Measurements from ENCODE around the gene GORASP1.
"Not testable (repeated sequence)": the region's sequence is repeated elsewhere in the genome, so short reads cannot be mapped to it uniquely, and the experiment has no call there.

GORASP1 gene

GRCh38 chr3:39061228-39061627 is 46.2 kb downstream of the GORASP1 start:
- no CpG with 5 or more reads among the region's 2 CpGs for WGBS, 2 donors (ENCODE audit: extremely low coverage in 2 of 2, insufficient read length in 2 of 2, insufficient replicate concordance in 1 of 2)
- peaks cover 0 to 20% of the 10 kb centered on the region in 2 donors for H3K36me3 ChIP-seq (replicated peaks in 1 of 2; ENCODE audit: control insufficient read depth in 2 of 2, insufficient read depth in 2 of 2, low read length in 2 of 2)
- H3K79me1 ChIP-seq (ENCODE audit: low read depth, low read length); H2BK12ac ChIP-seq (ENCODE audit: low read length); H3K18ac ChIP-seq (ENCODE audit: low read length); H3K27ac ChIP-seq (replicated peaks; ENCODE audit: low read length); H2BK15ac ChIP-seq (ENCODE audit: low read length); H3K14ac ChIP-seq (ENCODE audit: low read length); H2AK5ac ChIP-seq (ENCODE audit: low read depth, low read length); H2AFZ ChIP-seq (ENCODE audit: low read length); H2BK120ac ChIP-seq (ENCODE audit: low read depth, low read length); H2BK5ac ChIP-seq (ENCODE audit: low read length); H4K8ac ChIP-seq (ENCODE audit: low read depth, low read length); H3K27me3 ChIP-seq (ENCODE audit: control insufficient read depth in 3 of 3, insufficient read depth in 3 of 3, low read depth in 1 of 3, low read length in 3 of 3); H3K4me3 ChIP-seq (ENCODE audit: low read length in 2 of 2); H3K4ac ChIP-seq (ENCODE audit: low read length); DNase-seq (ENCODE audit: low spot score); H3K23ac ChIP-seq (ENCODE audit: low read depth, low read length, poor library complexity); H3K4me1 ChIP-seq (ENCODE audit: control insufficient read depth in 2 of 2, insufficient read depth in 1 of 2, low read depth in 1 of 2, low read length in 2 of 2); H3K9ac ChIP-seq (ENCODE audit: low read depth, low read length, poor library complexity); H4K91ac ChIP-seq (ENCODE audit: low read depth, low read length, poor library complexity); H3K4me2 ChIP-seq (ENCODE audit: insufficient read depth, low read length, poor library complexity, severe bottlenecking); H3K9me3 ChIP-seq (replicated peaks in 1 of 2; ENCODE audit: control insufficient read depth in 2 of 2, insufficient read depth in 1 of 2, low read depth in 1 of 2, low read length in 2 of 2): not testable (repeated sequence)

GRCh38 chr3:39056151-39056550 is 51.3 kb downstream of the GORASP1 start:
- Histone ChIP-seq H3K79me1 (ENCODE audit: low read depth, low read length) (peaks cover 3% of the 10 kb centered on the region), H2AFZ (ENCODE audit: low read length) (no peak overlapping the region), H2BK15ac (ENCODE audit: low read length) (no peak overlapping the region), H2BK5ac (ENCODE audit: low read length) (no peak overlapping the region), H3K9ac (ENCODE audit: low read depth, low read length, poor library complexity) (no peak overlapping the region), H3K18ac (ENCODE audit: low read length) (no peak overlapping the region), H3K4me3 (ENCODE audit: low read length in 2 of 2) (no peak overlapping the region), H4K91ac (ENCODE audit: low read depth, low read length, poor library complexity) (no peak overlapping the region), H4K8ac (ENCODE audit: low read depth, low read length) (no peak overlapping the region), H3K14ac (ENCODE audit: low read length) (no peak overlapping the region), H3K23ac (ENCODE audit: low read depth, low read length, poor library complexity) (no peak overlapping the region), H3K4me2 (ENCODE audit: insufficient read depth, low read length, poor library complexity, severe bottlenecking) (no peak overlapping the region), H2AK5ac (ENCODE audit: low read depth, low read length) (no peak overlapping the region), H3K9me3 (replicated peaks in 1 of 2; ENCODE audit: control insufficient read depth in 2 of 2, insufficient read depth in 1 of 2, low read depth in 1 of 2, low read length in 2 of 2) (no peaks in the 10 kb centered on the region), H3K4me1 (ENCODE audit: control insufficient read depth in 2 of 2, insufficient read depth in 1 of 2, low read depth in 1 of 2, low read length in 2 of 2) (peaks cover 2 to 11% of the 10 kb centered on the region in 2 donors), H2BK12ac (ENCODE audit: low read length) (no peak overlapping the region), H2BK120ac (ENCODE audit: low read depth, low read length) (no peak overlapping the region), H3K27me3 (ENCODE audit: control insufficient read depth in 3 of 3, insufficient read depth in 3 of 3, low read depth in 1 of 3, low read length in 3 of 3) (no peaks in the 10 kb centered on the region), H3K36me3 (replicated peaks in 1 of 2; ENCODE audit: control insufficient read depth in 2 of 2, insufficient read depth in 2 of 2, low read length in 2 of 2) (peaks cover 0 to 7% of the 10 kb centered on the region in 2 donors), H3K4ac (ENCODE audit: low read length) (no peak overlapping the region), H3K27ac (replicated peaks; ENCODE audit: low read length) (no peak overlapping the region)
- no CpG with 5 or more reads among the region's 3 CpGs for WGBS, 2 donors (ENCODE audit: extremely low coverage in 2 of 2, insufficient read length in 2 of 2, insufficient replicate concordance in 1 of 2)
- DNase-seq (ENCODE audit: low spot score) = no peak

- Histone ChIP-seq H3K36me3 (replicated peaks in 1 of 2; ENCODE audit: control insufficient read depth in 2 of 2, insufficient read depth in 2 of 2, low read length in 2 of 2) (peaks cover 0 to 7% of the 10 kb centered on the region in 2 donors), H3K9ac (ENCODE audit: low read depth, low read length, poor library complexity) (no peak overlapping the region), H3K4me3 (ENCODE audit: low read length in 2 of 2) (no peak overlapping the region), H3K4ac (ENCODE audit: low read length) (no peak overlapping the region), H4K91ac (ENCODE audit: low read depth, low read length, poor library complexity) (no peak overlapping the region), H3K14ac (ENCODE audit: low read length) (no peak overlapping the region), H3K27ac (replicated peaks; ENCODE audit: low read length) (no peak overlapping the region), H2BK120ac (ENCODE audit: low read depth, low read length) (no peak overlapping the region), H3K4me1 (ENCODE audit: control insufficient read depth in 2 of 2, insufficient read depth in 1 of 2, low read depth in 1 of 2, low read length in 2 of 2) (peaks cover 2 to 11% of the 10 kb centered on the region in 2 donors), H2AK5ac (ENCODE audit: low read depth, low read length) (no peak overlapping the region), H3K18ac (ENCODE audit: low read length) (no peak overlapping the region), H3K4me2 (ENCODE audit: insufficient read depth, low read length, poor library complexity, severe bottlenecking) (no peak overlapping the region), H2BK12ac (ENCODE audit: low read length) (no peak overlapping the region), H3K9me3 (replicated peaks in 1 of 2; ENCODE audit: control insufficient read depth in 2 of 2, insufficient read depth in 1 of 2, low read depth in 1 of 2, low read length in 2 of 2) (no peaks in the 10 kb centered on the region), H2AFZ (ENCODE audit: low read length) (no peak overlapping the region), H3K79me1 (ENCODE audit: low read depth, low read length) (peaks cover 3% of the 10 kb centered on the region), H2BK15ac (ENCODE audit: low read length) (no peak overlapping the region), H2BK5ac (ENCODE audit: low read length) (no peak overlapping the region), H3K27me3 (ENCODE audit: control insufficient read depth in 3 of 3, insufficient read depth in 3 of 3, low read depth in 1 of 3, low read length in 3 of 3) (no peaks in the 10 kb centered on the region), H3K23ac (ENCODE audit: low read depth, low read length, poor library complexity) (no peak overlapping the region), H4K8ac (ENCODE audit: low read depth, low read length) (no peak overlapping the region)
- no peak for DNase-seq (ENCODE audit: low spot score)
- WGBS, 2 donors (ENCODE audit: extremely low coverage in 2 of 2, insufficient read length in 2 of 2, insufficient replicate concordance in 1 of 2) = no CpG with 5 or more reads among the region's 2 CpGs
These were observed 53.7 kb downstream of the GORASP1 start for GRCh38 chr3:39053696-39054095.

- no peak for DNase-seq (ENCODE audit: low spot score)
These were observed 54.8 kb downstream of the GORASP1 start for GRCh38 chr3:39052583-39052982.

More at GRCh38 chr3:39052583-39052982, 54.8 kb downstream of the GORASP1 start:
- Histone ChIP-seq H4K91ac (ENCODE audit: low read depth, low read length, poor library complexity) (no peak overlapping the region), H3K36me3 (replicated peaks in 1 of 2; ENCODE audit: control insufficient read depth in 2 of 2, insufficient read depth in 2 of 2, low read length in 2 of 2) (no peaks in the 10 kb centered on the region), H3K27ac (replicated peaks; ENCODE audit: low read length) (peak overlapping the region; percentile 93), H2BK12ac (ENCODE audit: low read length) (no peak overlapping the region), H3K9ac (ENCODE audit: low read depth, low read length, poor library complexity) (no peak overlapping the region), H2BK5ac (ENCODE audit: low read length) (peak overlapping the region; percentile 47), H4K8ac (ENCODE audit: low read depth, low read length) (no peak overlapping the region), H2BK120ac (ENCODE audit: low read depth, low read length) (no peak overlapping the region), H3K4me2 (ENCODE audit: insufficient read depth, low read length, poor library complexity, severe bottlenecking) (peak overlapping the region; percentile 51), H2AK5ac (ENCODE audit: low read depth, low read length) (no peak overlapping the region), H2AFZ (ENCODE audit: low read length) (peak overlapping the region; percentile 94), H3K18ac (ENCODE audit: low read length) (no peak overlapping the region), H3K4me1 (ENCODE audit: control insufficient read depth in 2 of 2, insufficient read depth in 1 of 2, low read depth in 1 of 2, low read length in 2 of 2) (peaks cover 2 to 11% of the 10 kb centered on the region in 2 donors), H3K79me1 (ENCODE audit: low read depth, low read length) (no peaks in the 10 kb centered on the region), H3K4ac (ENCODE audit: low read length) (no peak overlapping the region), H3K4me3 (ENCODE audit: low read length in 2 of 2) (peak overlapping the region; percentile 61 to 84), H3K27me3 (ENCODE audit: control insufficient read depth in 3 of 3, insufficient read depth in 3 of 3, low read depth in 1 of 3, low read length in 3 of 3) (no peaks in the 10 kb centered on the region), H2BK15ac (ENCODE audit: low read length) (no peak overlapping the region), H3K23ac (ENCODE audit: low read depth, low read length, poor library complexity) (no peak overlapping the region), H3K14ac (ENCODE audit: low read length) (no peak overlapping the region), H3K9me3 (replicated peaks in 1 of 2; ENCODE audit: control insufficient read depth in 2 of 2, insufficient read depth in 1 of 2, low read depth in 1 of 2, low read length in 2 of 2) (no peaks in the 10 kb centered on the region)
- no CpG with 5 or more reads among the region's 11 CpGs for WGBS, 2 donors (ENCODE audit: extremely low coverage in 2 of 2, insufficient read length in 2 of 2, insufficient replicate concordance in 1 of 2)

All from neuronal stem cell (in vitro differentiated cells).